ENCODE measurements around the gene CYP2U1.
"Not testable (repeated sequence)": the region's sequence is repeated elsewhere in the genome, so short reads cannot be mapped to it uniquely, and the experiment has no call there.

Gene CYP2U1

GRCh38 chr4:107931775-107932321 lies 499 bp downstream of the CYP2U1 start:
- no peak for TF ChIP-seq POLR2AphosphoS5 (IDR thresholded peaks at IDR 0.05; ENCODE audit: low read depth, low read length)
- TF ChIP-seq POLR2A (IDR thresholded peaks at IDR 0.05; ENCODE audit: low read depth, low read length), result no peak
- TF ChIP-seq TAF1 (IDR thresholded peaks at IDR 0.05; ENCODE audit: borderline replicate concordance, low read depth, low read length), result no peak
- DNase-seq (ENCODE audit: insufficient read length) (no peak), FAIRE-seq (peak; percentile 62)

GRCh38 chr4:107935246-107935645 lies 3.9 kb downstream of the CYP2U1 start:
- FAIRE-seq (no peak), DNase-seq (ENCODE audit: insufficient read length) (no peak)
- TF ChIP-seq TAF1 (IDR thresholded peaks at IDR 0.05; ENCODE audit: borderline replicate concordance, low read depth, low read length) (no peak), POLR2A (IDR thresholded peaks at IDR 0.05; ENCODE audit: low read depth, low read length) (no peak), POLR2AphosphoS5 (IDR thresholded peaks at IDR 0.05; ENCODE audit: low read depth, low read length) (no peak)

GRCh38 chr4:107937040-107937439 lies 5.7 kb downstream of the CYP2U1 start:
- FAIRE-seq (peak; percentile 62), DNase-seq (ENCODE audit: insufficient read length) (no peak)
- TF ChIP-seq TAF1 (IDR thresholded peaks at IDR 0.05; ENCODE audit: borderline replicate concordance, low read depth, low read length) (no peak), POLR2AphosphoS5 (IDR thresholded peaks at IDR 0.05; ENCODE audit: low read depth, low read length) (no peak), POLR2A (IDR thresholded peaks at IDR 0.05; ENCODE audit: low read depth, low read length) (no peak)

GRCh38 chr4:107939307-107939706 lies 8.0 kb downstream of the CYP2U1 start:
- DNase-seq (ENCODE audit: insufficient read length) (no peak), FAIRE-seq (peak; percentile 5)
- TF ChIP-seq TAF1 (IDR thresholded peaks at IDR 0.05; ENCODE audit: borderline replicate concordance, low read depth, low read length), result no peak

- no peak for DNase-seq (ENCODE audit: insufficient read length)
- no peak for TF ChIP-seq TAF1 (IDR thresholded peaks at IDR 0.05; ENCODE audit: borderline replicate concordance, low read depth, low read length)
- TF ChIP-seq POLR2AphosphoS5 (IDR thresholded peaks at IDR 0.05; ENCODE audit: low read depth, low read length), result no peak
- TF ChIP-seq POLR2A (IDR thresholded peaks at IDR 0.05; ENCODE audit: low read depth, low read length), result no peak
- no peak for FAIRE-seq
Measured at GRCh38 chr4:107945809-107946208, 14.5 kb downstream of the CYP2U1 start.

GRCh38 chr4:107950746-107951540 lies 19.6 kb downstream of the CYP2U1 start:
- DNase-seq (ENCODE audit: insufficient read length) (no peak), FAIRE-seq (no peak)
- TF ChIP-seq POLR2A (IDR thresholded peaks at IDR 0.05; ENCODE audit: low read depth, low read length) (no peak), POLR2AphosphoS5 (IDR thresholded peaks at IDR 0.05; ENCODE audit: low read depth, low read length) (no peak), TAF1 (IDR thresholded peaks at IDR 0.05; ENCODE audit: borderline replicate concordance, low read depth, low read length) (no peak)

GRCh38 chr4:107951551-107951950 lies 20.2 kb downstream of the CYP2U1 start:
- no peak for DNase-seq (ENCODE audit: insufficient read length)
- no peak for TF ChIP-seq POLR2AphosphoS5 (IDR thresholded peaks at IDR 0.05; ENCODE audit: low read depth, low read length)
- no peak for FAIRE-seq

- FAIRE-seq, result no peak
Measured at GRCh38 chr4:107956011-107956410, 24.7 kb downstream of the CYP2U1 start.

GRCh38 chr4:107966903-107967302 lies 35.6 kb downstream of the CYP2U1 start:
- DNase-seq (ENCODE audit: insufficient read length), result no peak
- no peak for FAIRE-seq
- TF ChIP-seq POLR2AphosphoS5 (IDR thresholded peaks at IDR 0.05; ENCODE audit: low read depth, low read length) (no peak), TAF1 (IDR thresholded peaks at IDR 0.05; ENCODE audit: borderline replicate concordance, low read depth, low read length) (no peak), POLR2A (IDR thresholded peaks at IDR 0.05; ENCODE audit: low read depth, low read length) (no peak)

More at GRCh38 chr4:107956011-107956410, 24.7 kb downstream of the CYP2U1 start:
- DNase-seq (ENCODE audit: insufficient read length), result no peak
- TF ChIP-seq POLR2A (IDR thresholded peaks at IDR 0.05; ENCODE audit: low read depth, low read length) (no peak), POLR2AphosphoS5 (IDR thresholded peaks at IDR 0.05; ENCODE audit: low read depth, low read length) (no peak), TAF1 (IDR thresholded peaks at IDR 0.05; ENCODE audit: borderline replicate concordance, low read depth, low read length) (no peak)

GRCh38 chr4:107967519-107967918 lies 36.2 kb downstream of the CYP2U1 start:
- not testable (repeated sequence) for FAIRE-seq; DNase-seq (ENCODE audit: insufficient read length)

GRCh38 chr4:107967921-107968320 lies 36.6 kb downstream of the CYP2U1 start:
- not testable (repeated sequence) for FAIRE-seq; DNase-seq (ENCODE audit: insufficient read length)

GRCh38 chr4:107970063-107970798 lies 38.9 kb downstream of the CYP2U1 start:
- FAIRE-seq (no peak), DNase-seq (ENCODE audit: insufficient read length) (no peak)

More at GRCh38 chr4:107970063-107970798, 38.9 kb downstream of the CYP2U1 start:
- TF ChIP-seq POLR2AphosphoS5 (IDR thresholded peaks at IDR 0.05; ENCODE audit: low read depth, low read length) (no peak), TAF1 (IDR thresholded peaks at IDR 0.05; ENCODE audit: borderline replicate concordance, low read depth, low read length) (no peak), POLR2A (IDR thresholded peaks at IDR 0.05; ENCODE audit: low read depth, low read length) (no peak)
